ENCODE data around the gene HMOX2. TPM values are rescaled to one million over a fixed set of nuclear protein-coding genes. Genes with fewer than 3 reads are reported as not detected.

Gene HMOX2
- total RNA-seq, 2 donors from 2014 or later, result 46.8 to 55.7 TPM

- no peak for DNase-seq
- Histone ChIP-seq H3K4me3 (no peak overlapping the region), H3K27ac (no peak overlapping the region), H3K9ac (ENCODE audit: low read depth in 2 of 2, low read length in 2 of 2) (no peak overlapping the region), H3K9me3 (no peaks in the 10 kb centered on the region), H3K27me3 (no peaks in the 10 kb centered on the region), H3K4me1 (no peaks in the 10 kb centered on the region), H3K36me3 (no peaks in the 10 kb centered on the region)
- intact Hi-C loops (cut with DNase I), result no loop called here
- TF ChIP-seq, protein P1, sequence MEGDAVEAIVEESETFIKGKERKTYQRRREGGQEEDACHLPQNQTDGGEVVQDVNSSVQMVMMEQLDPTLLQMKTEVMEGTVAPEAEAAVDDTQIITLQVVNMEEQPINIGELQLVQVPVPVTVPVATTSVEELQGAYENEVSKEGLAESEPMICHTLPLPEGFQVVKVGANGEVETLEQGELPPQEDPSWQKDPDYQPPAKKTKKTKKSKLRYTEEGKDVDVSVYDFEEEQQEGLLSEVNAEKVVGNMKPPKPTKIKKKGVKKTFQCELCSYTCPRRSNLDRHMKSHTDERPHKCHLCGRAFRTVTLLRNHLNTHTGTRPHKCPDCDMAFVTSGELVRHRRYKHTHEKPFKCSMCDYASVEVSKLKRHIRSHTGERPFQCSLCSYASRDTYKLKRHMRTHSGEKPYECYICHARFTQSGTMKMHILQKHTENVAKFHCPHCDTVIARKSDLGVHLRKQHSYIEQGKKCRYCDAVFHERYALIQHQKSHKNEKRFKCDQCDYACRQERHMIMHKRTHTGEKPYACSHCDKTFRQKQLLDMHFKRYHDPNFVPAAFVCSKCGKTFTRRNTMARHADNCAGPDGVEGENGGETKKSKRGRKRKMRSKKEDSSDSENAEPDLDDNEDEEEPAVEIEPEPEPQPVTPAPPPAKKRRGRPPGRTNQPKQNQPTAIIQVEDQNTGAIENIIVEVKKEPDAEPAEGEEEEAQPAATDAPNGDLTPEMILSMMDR (IDR thresholded peaks at IDR 0.05), result no peak
Observed at GRCh38 chr16:4519274-4520058, 43.3 kb downstream of the HMOX2 start.

DNA sequence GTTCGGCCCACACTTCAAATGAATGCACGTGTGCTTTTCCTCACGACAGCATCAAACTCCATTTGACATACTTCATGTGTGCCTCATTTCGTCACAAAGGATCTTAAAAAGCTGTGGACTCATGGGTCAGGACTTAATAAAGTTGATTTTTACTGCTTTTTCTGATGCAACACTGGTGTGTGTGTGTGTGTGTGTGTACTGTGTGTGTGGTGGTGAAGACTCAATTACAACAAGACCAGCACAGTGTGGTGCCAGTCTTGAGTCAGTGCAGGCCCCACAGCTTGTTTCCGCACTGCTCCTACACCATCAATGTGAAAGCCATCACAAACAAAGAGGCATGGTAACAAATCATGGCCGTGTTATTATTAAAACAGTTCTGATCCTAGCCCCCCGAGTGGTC, 44.7 kb downstream of the HMOX2 start:
- Histone ChIP-seq H3K27me3 (no peaks in the 10 kb centered on the region), H3K9me3 (no peaks in the 10 kb centered on the region), H3K4me3 (no peak overlapping the region), H3K9ac (ENCODE audit: low read depth in 2 of 2, low read length in 2 of 2) (no peak overlapping the region), H3K4me1 (no peaks in the 10 kb centered on the region), H3K36me3 (no peaks in the 10 kb centered on the region), H3K27ac (no peak overlapping the region)
- no peak for DNase-seq
- intact Hi-C loops (cut with DNase I), result no loop called here
- TF ChIP-seq, protein P1 (IDR thresholded peaks at IDR 0.05), result no peak

DNA sequence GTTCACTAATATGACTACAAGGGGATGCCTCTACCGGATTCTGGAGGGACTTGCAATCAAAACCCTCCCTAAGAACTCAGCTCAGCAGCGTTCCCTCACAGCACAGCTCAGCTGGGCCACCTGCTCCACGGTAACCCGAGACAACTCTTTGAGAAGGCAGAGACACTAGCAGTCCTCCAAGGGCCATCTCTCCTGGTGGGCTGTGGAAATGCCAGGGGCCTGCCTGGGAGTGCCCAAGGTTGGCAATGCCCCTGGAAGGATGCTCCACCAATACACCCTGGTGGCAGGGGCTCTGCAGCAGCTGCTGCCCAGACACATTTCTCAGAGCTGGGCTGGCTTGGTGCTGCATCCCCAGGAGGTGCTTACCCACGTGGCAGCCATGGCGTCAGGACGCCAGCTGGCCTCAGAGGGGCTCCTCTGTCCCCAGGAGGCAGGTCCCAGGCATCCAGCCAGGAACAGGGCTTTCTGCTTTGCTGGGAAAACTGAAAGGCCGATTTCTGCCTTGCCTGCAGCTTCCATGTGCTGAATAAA, 45.9 kb downstream of the HMOX2 start:
- Histone ChIP-seq H3K27ac (no peak overlapping the region), H3K9me3 (no peaks in the 10 kb centered on the region), H3K9ac (ENCODE audit: low read depth in 2 of 2, low read length in 2 of 2) (no peak overlapping the region)

DNA sequence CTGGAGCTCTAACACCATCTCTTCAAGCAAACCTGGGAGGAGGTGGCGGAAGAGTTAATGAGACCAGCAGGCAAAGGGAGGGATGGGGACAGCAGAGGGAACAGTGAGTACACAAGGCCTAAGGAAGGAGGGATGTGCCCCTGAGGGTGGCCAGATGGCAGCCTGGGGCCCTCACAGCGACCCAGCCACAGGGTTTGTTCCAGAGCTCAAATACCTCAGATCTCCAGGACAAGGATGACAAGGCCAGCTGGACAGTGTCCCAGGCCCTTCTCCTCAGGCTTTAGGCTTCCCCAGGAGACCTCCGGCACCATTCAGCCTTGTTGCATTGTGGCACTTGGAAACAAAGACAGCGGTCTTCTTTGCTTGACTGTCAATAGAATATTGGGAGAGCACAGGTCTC, 47.5 kb downstream of the HMOX2 start:
- Histone ChIP-seq H3K4me1 (no peaks in the 10 kb centered on the region), H3K9me3 (no peaks in the 10 kb centered on the region), H3K9ac (ENCODE audit: low read depth in 2 of 2, low read length in 2 of 2) (no peak overlapping the region), H3K36me3 (no peaks in the 10 kb centered on the region), H3K27me3 (no peaks in the 10 kb centered on the region), H3K27ac (no peak overlapping the region), H3K4me3 (no peak overlapping the region)
- TF ChIP-seq, protein P1 (IDR thresholded peaks at IDR 0.05), result no peak
- DNase-seq, result no peak
- intact Hi-C loops (cut with DNase I), result no loop called here

More for the DNA sequence above, 45.9 kb downstream of the HMOX2 start:
- no peak overlapping the region for H3K4me3 ChIP-seq
- TF ChIP-seq, protein P1 (IDR thresholded peaks at IDR 0.05), result no peak
- H3K27me3 ChIP-seq, result no peaks in the 10 kb centered on the region
- no peaks in the 10 kb centered on the region for H3K36me3 ChIP-seq
- no peak for DNase-seq
- H3K4me1 ChIP-seq, result no peaks in the 10 kb centered on the region
- intact Hi-C loops (cut with DNase I), result no loop called here

DNA sequence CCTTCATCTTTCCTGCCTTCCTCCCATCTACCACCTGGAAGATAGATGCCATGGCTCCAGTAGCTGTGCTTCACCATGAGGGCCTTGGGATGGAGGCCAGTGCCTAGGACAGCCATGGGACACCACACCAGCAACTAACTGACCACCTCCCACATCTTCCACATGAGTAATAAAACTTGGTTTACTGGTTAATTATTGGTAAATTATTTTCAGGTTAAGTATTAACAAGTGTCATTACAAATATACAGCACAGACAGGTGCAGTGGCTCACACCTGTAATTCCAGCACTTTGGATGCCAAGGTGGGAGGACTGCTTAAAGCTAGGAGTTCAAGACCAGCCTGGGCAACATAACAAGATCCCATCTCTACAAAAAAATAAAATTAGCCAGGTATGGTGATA, 48.4 kb downstream of the HMOX2 start:
- Histone ChIP-seq H3K27me3 (no peaks in the 10 kb centered on the region), H3K9ac (ENCODE audit: low read depth in 2 of 2, low read length in 2 of 2) (no peak overlapping the region), H3K4me3 (no peak overlapping the region), H3K36me3 (no peaks in the 10 kb centered on the region), H3K27ac (no peak overlapping the region), H3K9me3 (no peaks in the 10 kb centered on the region), H3K4me1 (no peaks in the 10 kb centered on the region)
- TF ChIP-seq, protein P1 (IDR thresholded peaks at IDR 0.05), result no peak
- no peak for DNase-seq
- intact Hi-C loops (cut with DNase I), result no loop called here

Measured in colonic mucosa (tissue), 4 donors.